GM10248 (cell line): ENCODE data around the gene CYB5R4.

ENCODE experiments used
- CTCF ChIA-PET: fragments of 300-600 bp; sonication (Branson Sonifier 250); formaldehyde crosslinking; extraction: SDS; loops from one replicate; lab custom pipeline; 2021; ENCODE audit warnings: antibody characterized with exemption; lab: Yijun Ruan, JAX
- POLR2A ChIA-PET: fragments of 350-650 bp; sonication (Branson Sonifier 250); formaldehyde crosslinking; extraction: SDS; loops from one replicate; lab custom pipeline; 2020; ENCODE audit warnings: antibody characterized with exemption; lab: Yijun Ruan, JAX
- DNase-seq: peaks from one replicate; pipeline ENCODE4 v3.0.0; 2012; ENCODE audit errors: extremely low spot score
- CTCF ChIP-seq: IDR thresholded peaks from 2 replicates; pipeline ENCODE4 v1.5.1; 2012; ENCODE audit warnings: mild to moderate bottlenecking, low read depth; ENCODE audit errors: extremely low read depth, missing control alignments, control extremely low read depth

Gene CYB5R4

DNA sequence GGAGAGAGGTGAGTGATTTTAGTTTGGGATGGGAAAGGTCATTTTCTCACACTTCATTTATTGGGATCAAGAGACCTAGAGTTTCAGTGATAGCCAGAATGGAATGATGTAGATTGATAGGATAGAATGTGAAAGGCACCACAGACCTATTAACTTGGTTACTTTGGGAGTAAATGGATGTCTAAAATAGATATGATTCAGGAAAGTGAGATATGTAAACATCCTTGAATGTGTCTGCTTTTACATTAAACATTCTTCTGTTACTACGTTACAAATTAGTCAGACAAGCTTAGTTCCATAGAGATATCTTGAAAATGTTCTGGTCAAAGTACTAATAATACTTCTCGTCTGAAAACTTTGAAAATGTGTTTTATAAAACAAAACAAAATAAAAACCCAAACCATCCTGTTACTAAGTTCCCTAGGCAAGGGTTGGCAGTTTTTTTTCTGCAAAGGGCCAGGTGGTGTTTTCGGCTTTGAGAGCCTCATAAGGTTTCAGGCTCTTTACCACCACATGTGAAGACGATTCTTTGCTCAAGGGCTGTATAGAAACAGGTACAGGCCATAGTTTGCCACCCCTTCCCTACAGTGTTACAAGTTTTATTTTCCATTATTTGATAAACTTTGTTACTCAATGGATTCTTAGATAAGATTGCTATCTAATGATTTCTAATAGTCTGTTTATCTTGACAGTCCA is 3.4 kb downstream of the CYB5R4 start:
- no peak for DNase-seq
- ChIA-PET POLR2A (no interaction called here), CTCF (no interaction called here)
- no peak for TF ChIP-seq CTCF

GRCh38 chr6:83867043-83867442 is 7.6 kb downstream of the CYB5R4 start:
- no peak for DNase-seq
- TF ChIP-seq CTCF, result no peak
- CTCF ChIA-PET, result interaction anchor here (1.4 kb wide), 1 partner anchor 361 kb away, joined by 4 read pairs; the partner anchor contains the start of gene CEP162
- POLR2A ChIA-PET, result no interaction called here

- CTCF ChIA-PET, result interaction anchor here (1.1 to 1.4 kb wide), 2 partner anchors 354 to 360 kb away, joined by 3 to 4 read pairs; partner anchors contain the start of gene CEP162
- POLR2A ChIA-PET, result no interaction called here
- no peak for TF ChIP-seq CTCF
Observed at GRCh38 chr6:83867527-83868161, 8.2 kb downstream of the CYB5R4 start.

DNA sequence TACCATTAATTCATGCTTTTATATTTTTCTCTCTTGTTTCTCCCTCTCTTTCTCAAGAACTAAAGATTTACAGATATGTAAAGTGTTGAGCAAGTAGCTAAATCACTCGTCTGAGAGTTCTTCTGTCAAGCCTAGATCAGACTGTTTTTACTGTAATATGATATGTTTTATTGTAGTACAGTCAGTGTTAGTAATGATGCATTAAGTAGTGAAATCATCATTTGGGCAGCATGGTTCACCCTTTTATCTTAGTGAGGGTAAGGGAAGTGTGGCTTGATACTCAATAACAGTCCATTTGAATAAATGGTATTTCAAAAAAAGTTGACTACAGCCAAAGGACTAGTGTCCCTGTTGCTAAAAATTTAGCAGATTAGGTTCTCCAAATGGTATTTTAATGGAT is 9.2 kb downstream of the CYB5R4 start:
- DNase-seq, result no peak
- TF ChIP-seq CTCF, result no peak

More at GRCh38 chr6:83867527-83868161, 8.2 kb downstream of the CYB5R4 start:
- DNase-seq, result no peak

GRCh38 chr6:83870649-83871048 is 11.2 kb downstream of the CYB5R4 start:
- no peak for TF ChIP-seq CTCF
- POLR2A ChIA-PET, result no interaction called here
- DNase-seq, result no peak
- CTCF ChIA-PET, result interaction anchor here (0.7 kb wide), 1 partner anchor 11 kb away, joined by 3 read pairs; the partner anchor contains the start of gene CYB5R4

More for the DNA sequence above, 9.2 kb downstream of the CYB5R4 start:
- ChIA-PET CTCF (interaction anchor here (1.1 to 1.2 kb wide), 2 partner anchors 9 to 359 kb away, joined by 3 read pairs; partner anchors contain the start of genes CEP162 and CYB5R4), POLR2A (no interaction called here)

DNA sequence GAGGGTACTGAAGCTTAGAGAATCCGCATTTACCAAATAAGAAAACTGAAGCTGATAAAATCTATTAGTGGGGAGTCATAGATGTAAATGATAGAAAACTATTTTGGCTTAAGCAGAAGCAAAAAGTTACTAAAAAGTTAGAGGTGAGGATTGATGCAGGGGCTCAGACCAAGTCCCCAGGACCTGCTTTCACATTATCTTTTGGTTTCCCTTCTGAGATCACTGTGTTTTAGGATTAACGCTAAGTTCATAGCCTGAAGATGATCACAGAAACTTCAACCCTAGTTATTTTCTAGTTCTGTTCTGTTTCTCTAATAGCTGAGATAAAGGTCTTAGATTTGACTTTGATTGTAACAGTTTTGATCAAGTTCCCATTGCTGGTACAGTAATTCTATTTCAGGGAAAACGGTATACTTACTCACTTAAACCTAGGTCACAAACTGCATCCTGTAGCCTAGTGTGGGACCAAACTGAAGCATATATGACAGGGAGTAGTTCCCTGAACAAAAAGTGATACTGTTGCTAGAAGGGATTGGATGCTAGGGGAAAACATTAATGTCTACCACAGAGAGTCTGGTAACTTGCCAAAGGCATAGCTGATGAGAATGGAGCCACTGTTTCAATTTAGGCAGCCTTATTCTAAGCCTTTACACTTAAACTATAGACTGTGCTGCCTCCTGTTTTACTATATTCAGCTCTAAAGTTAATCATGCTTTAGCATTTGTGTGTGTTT is 13.1 kb downstream of the CYB5R4 start:
- TF ChIP-seq CTCF, result no peak
- ChIA-PET POLR2A (no interaction called here), CTCF (interaction anchor here (1.9 kb wide), 1 partner anchor 12 kb away, joined by 6 read pairs; no protein-coding TSS in a partner anchor)
- DNase-seq, result no peak
